Hepatocyte (in vitro differentiated cells): ENCODE results near the gene ERCC2.
"Not testable (repeated sequence)": the region's sequence is repeated elsewhere in the genome, so short reads cannot be mapped to it uniquely, and the experiment has no call there.

ENCODE experiments used
- EZH2 ChIP-seq: fragments of 200-600 bp; sonication (generic); IDR thresholded peaks from 2 replicates; pipeline ENCODE4 v1.6.1; 2016; ENCODE audit warnings: antibody characterized with exemption, mild to moderate bottlenecking, borderline replicate concordance
- EZH2phosphoT487 ChIP-seq: fragments of 200-600 bp; sonication (generic); IDR thresholded peaks from one replicate; pipeline ENCODE4 v1.6.1; 2018; ENCODE audit warnings: antibody characterized with exemption, mild to moderate bottlenecking, low read depth, moderate library complexity; ENCODE audit not compliant: unreplicated experiment, severe bottlenecking
- TF ChIP-seq, protein P1 (sequence below): fragments of 200-600 bp; sonication (generic); IDR thresholded peaks from 2 replicates; pipeline ENCODE4 v1.5.1; 2016; ENCODE audit warnings: antibody characterized with exemption, mild to moderate bottlenecking; ENCODE audit not compliant: poor library complexity

DNA sequence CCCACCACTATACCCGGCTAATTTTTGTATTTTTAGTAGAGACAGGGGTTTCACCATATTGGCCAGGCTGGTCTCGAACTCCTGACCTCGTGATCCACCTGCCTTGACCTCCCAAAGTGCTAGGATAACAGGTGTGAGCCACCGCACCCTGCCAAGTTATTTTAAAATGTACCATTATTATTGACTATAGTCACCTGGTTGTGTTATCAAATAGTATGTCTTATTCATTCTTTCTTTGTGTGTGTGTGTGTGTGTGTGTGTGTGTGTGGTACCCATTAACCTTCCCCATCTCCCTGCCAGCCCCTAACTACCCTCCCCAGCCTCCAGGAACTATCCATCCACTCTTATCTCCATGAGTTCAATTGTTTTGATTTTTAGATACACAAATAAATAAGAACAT, 40.0 kb upstream of the ERCC2 start:
- TF ChIP-seq, protein P1, sequence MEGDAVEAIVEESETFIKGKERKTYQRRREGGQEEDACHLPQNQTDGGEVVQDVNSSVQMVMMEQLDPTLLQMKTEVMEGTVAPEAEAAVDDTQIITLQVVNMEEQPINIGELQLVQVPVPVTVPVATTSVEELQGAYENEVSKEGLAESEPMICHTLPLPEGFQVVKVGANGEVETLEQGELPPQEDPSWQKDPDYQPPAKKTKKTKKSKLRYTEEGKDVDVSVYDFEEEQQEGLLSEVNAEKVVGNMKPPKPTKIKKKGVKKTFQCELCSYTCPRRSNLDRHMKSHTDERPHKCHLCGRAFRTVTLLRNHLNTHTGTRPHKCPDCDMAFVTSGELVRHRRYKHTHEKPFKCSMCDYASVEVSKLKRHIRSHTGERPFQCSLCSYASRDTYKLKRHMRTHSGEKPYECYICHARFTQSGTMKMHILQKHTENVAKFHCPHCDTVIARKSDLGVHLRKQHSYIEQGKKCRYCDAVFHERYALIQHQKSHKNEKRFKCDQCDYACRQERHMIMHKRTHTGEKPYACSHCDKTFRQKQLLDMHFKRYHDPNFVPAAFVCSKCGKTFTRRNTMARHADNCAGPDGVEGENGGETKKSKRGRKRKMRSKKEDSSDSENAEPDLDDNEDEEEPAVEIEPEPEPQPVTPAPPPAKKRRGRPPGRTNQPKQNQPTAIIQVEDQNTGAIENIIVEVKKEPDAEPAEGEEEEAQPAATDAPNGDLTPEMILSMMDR: not testable (repeated sequence)
- not testable (repeated sequence) for TF ChIP-seq EZH2phosphoT487, EZH2
